ENCODE results near the gene KSR2. TPM values are rescaled to one million over a fixed set of nuclear protein-coding genes. Genes with fewer than 3 reads are reported as not detected.

KSR2 gene
- total and polyA plus RNA-seq, 2 of the 13 experiments (the other 11 are each of a cell fraction or from before 2014, with no cell fraction given): 0.02 TPM; not detected in 1

GRCh38 chr12:117518594-117519270 lies 450.1 kb downstream of the KSR2 start (continued):
- TF ChIP-seq ZNF784 (CRISPR knock-in tag; IDR thresholded peaks at IDR 0.05; ENCODE audit: borderline replicate concordance): no peak
- TF ChIP-seq HCFC1 (IDR thresholded peaks at IDR 0.05; ENCODE audit: low read depth, low read length): no peak
- TF ChIP-seq ZNF256 (CRISPR knock-in tag; conservative IDR thresholded peaks at IDR 0.05): no peak
- TF ChIP-seq ATRX (CRISPR knock-in tag; IDR thresholded peaks at IDR 0.05; ENCODE audit: borderline replicate concordance): no peak
- no peak; the same call in 1 of the 2 replicates for TF ChIP-seq PATZ1 (CRISPR knock-in tag; IDR thresholded peaks at IDR 0.05)
- no peak for TF ChIP-seq GTF2F1 (IDR thresholded peaks at IDR 0.05; ENCODE audit: low read length)
- TF ChIP-seq ZNF362 (CRISPR knock-in tag; IDR thresholded peaks at IDR 0.05; ENCODE audit: borderline replicate concordance): no peak
- TF ChIP-seq KDM4B (CRISPR knock-in tag; IDR thresholded peaks at IDR 0.05): no peak
- TF ChIP-seq CREB1 (IDR thresholded peaks at IDR 0.05): no peak
- peak; percentile 62; the same call in 1 of the 2 replicates for TF ChIP-seq CREB1 (CRISPR knock-in tag; IDR thresholded peaks at IDR 0.05)
- no peak for TF ChIP-seq KAT2B (IDR thresholded peaks at IDR 0.05; ENCODE audit: borderline replicate concordance, low read depth, low read length)
- TF ChIP-seq GMEB2 (CRISPR knock-in tag; IDR thresholded peaks at IDR 0.05; ENCODE audit: low read depth): no peak
- TF ChIP-seq TEAD3 (CRISPR knock-in tag; optimal IDR thresholded peaks at IDR 0.05; ENCODE audit: borderline replicate concordance): peak; percentile 86
- TF ChIP-seq ZSCAN30 (CRISPR knock-in tag; IDR thresholded peaks at IDR 0.05): no peak
- TF ChIP-seq HOXA5 (CRISPR knock-in tag; IDR thresholded peaks at IDR 0.05): no peak
- no peak; the same call in 1 of the 2 replicates for TF ChIP-seq SAP130 (CRISPR knock-in tag; IDR thresholded peaks at IDR 0.05; ENCODE audit: low read depth)
- TF ChIP-seq ZNF619 (CRISPR knock-in tag; IDR thresholded peaks at IDR 0.05): no peak
- no peak for TF ChIP-seq HINFP (CRISPR knock-in tag; IDR thresholded peaks at IDR 0.05; ENCODE audit: low read depth)
- TF ChIP-seq ZNF790 (CRISPR knock-in tag; IDR thresholded peaks at IDR 0.05; ENCODE audit: borderline replicate concordance): no peak
- TF ChIP-seq ZNF616 (CRISPR knock-in tag; IDR thresholded peaks at IDR 0.05; ENCODE audit: low read depth): no peak
- no peak for TF ChIP-seq ZHX1 (CRISPR knock-in tag; IDR thresholded peaks at IDR 0.05; ENCODE audit: low read depth)

Measured in HepG2 (cell line).